OCI-M2 (cell line): ENCODE data around the gene DVL1.

Source experiments
- DNase-seq: peaks from one replicate; lab custom pipeline; 2025; ENCODE audit not compliant: unreplicated experiment; lab: John Stamatoyannopoulos, UW

DVL1 gene

DNA sequence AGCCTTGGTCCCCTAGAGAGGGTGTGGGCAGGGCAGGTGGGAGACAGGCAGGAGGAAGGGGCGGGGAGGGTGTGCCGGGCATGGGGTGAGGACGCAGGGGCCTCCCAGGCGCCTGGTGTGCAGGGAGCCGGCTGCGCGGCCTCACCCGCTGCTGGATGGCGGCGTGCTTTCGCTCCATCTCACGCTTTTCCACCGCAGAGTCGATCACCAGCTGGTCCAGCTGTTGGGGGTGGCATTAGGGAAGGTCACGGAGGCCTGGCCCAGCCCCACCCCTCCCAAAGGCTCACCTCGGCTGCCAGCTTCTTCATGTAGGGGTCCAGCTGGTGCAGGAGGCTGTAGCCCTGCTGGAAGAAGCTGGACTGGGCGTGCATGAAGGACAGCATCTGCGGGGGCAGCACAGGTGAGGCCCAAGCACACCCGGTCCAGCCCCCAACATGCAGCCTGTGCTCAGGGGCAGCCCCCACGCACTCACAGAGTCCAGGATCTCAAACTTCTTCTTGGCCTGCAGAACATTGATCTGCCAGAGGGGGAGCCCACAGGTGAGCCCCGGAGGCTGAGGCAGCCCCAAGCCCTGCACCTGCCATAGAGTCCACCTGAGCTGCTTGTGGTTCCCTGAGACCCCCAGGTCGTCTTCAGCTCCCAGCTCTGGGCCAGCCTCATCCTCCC is 49.4 kb downstream of the DVL1 start:
- DNase-seq, result no peak

GRCh38 chr1:1298861-1299685 is 50.1 kb downstream of the DVL1 start:
- DNase-seq, result no peak

DNA sequence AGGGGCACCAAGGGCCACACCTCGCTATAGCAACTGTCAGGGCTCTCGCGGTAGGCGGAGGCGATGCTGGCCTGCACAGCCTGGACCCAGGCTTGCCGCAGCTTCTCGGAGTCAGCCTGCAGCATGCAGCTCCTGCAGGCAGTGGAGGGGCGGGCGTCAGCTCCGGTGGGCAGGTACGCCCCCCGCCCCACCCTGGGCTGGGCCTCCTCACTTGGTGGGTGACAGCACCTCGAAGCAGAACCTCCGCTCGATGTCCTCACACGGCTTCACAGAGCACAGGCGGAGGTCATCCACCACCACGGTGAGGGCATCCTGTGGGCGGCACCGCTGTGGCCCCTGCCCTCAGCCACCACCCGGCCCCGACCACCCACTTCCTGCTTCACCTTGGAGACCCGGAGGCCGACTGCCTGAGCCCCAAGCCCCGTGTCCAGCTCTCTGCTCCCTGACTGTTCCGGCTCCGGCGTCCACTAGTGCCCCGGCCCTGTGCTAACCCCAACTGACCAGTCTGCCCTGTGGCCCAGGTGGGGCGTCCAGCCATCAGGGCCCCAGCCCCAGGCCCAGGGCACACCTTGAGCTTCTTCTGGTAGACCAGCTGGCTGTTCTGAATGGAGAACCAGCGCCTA is 51.3 kb downstream of the DVL1 start:
- no peak for DNase-seq

DNA sequence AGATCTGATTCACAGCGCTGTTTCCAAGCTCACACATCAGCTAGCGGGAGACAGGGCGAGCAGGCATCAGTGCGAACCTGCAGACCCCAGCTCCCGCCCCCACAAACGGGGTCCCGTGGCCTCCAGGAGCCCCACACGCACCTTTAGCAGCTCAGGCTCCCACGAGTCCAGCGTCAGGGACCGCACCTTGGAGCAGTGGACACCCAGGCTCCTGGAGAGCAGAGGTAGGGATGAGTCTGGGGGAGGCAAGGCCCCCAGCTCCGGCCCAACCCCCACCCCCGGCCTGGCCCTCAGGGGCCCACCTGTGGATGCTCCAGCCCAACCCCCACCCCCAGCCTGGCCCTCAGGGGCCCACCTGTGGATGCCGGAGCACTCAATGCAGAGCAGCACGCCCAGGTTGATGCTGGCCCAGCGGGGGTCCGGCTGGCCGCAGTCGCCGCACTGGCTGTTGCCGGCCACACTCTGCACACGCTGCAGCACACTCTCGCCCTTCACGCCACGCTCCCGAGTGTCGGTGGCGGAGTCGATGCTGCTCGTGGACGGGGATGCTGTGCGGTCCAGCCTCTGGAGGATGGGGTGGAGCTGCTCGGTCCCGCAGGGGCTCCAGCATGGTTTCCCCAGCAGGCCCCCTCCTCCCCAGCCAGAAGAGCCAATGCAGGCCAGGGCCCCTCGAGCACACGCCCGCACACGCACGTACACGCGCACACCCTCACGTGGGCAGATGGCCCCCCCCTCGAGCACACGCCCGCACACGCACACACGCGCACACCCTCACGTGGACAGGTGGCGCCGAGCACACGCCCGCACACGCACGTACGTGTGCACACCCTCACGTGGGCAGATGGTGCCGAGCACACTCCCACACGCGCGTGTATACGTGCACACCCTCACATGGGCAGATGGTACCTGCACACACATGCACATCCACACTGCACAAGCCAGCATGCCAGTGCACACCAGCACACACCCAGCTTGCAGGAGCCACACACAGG is 52.9 kb downstream of the DVL1 start:
- DNase-seq, result no peak

DNA sequence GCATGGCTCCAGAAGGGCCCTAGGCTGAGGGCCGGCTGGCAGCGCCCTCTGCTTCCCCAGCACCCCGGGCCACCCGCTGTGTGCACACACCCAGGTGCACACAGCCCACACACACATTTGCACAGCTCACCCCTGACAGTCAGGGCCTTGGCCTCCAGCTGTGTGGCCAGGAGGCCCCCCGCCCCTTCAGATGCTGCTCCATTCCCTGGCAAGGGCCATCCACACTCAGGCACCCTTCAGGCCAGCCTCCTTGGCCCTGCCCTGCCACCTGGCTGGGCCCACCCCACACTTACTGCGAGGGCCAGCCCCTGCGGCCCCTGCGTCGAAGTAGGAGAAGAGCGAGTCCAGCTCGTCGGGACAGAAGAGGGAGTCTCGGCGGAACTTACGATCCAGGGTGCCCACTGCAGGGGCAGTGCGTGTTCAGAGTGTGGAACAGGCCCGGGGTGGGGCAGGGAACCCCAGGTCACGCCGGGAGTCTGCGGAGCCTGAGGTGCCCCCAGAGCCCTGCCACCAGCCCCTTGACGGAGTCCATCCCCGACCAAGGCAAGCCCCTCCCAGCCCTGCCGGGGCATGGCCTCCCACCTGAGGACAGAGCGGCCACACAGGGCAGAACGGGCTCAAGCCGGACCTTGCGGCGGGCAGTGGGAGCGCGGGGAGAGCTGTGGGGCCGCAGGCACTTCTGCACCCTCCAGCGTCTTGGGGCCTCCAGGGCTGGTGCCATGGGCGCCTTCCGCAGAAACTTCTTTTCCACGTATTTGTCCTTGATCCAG is 53.9 kb downstream of the DVL1 start:
- DNase-seq, result no peak

- no peak for DNase-seq
Observed at GRCh38 chr1:1294250-1294890, 54.8 kb downstream of the DVL1 start.

DNA sequence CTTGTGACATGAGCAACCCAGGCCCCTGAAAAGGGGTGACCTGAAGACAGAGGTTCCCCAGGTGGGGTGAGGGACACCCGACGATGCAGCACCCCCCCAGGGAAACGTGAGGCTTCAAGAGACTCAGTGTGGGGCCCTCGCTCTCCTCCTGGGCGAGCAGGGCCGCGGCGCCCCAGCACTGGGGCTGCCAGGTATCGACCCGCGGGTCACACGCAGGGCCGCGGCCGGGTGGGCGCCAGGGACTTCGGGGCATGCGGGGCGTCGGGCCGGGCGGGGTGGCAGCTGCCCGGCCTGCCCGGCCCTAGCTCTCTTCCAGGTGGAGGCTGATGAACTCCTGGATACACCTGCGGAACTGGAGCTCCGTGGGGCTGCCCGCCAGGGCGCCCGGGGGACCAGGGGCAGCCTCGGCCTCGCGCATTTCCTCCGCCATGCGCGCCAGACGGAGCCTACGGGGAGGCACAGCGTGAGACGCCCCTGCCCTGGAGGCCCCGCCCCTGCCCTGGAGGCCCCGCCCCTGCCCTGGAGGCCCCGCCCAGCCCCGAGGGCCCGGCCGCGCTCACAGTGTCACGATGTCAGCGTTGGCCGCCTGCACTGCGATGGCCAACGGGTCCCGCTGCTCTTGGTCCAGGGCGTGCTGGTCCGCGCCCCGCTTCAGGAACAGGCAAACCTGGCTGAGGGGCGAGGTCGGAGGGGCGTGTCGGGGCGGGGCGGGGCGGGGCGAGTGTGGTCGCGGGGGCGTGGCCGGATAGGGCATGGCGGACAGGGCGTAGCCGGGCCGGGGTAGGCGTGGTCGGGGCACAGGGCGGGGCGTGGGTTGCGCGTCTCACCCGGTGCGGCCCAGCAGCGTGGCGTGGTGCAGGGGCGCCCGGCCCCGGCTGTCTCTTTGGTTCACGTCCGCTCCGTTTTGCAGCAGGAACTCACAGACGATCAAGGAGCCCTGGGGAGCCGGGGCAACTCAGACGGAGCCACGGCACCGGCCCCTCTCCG is 55.7 kb downstream of the DVL1 start:
- DNase-seq, result no peak

DNA sequence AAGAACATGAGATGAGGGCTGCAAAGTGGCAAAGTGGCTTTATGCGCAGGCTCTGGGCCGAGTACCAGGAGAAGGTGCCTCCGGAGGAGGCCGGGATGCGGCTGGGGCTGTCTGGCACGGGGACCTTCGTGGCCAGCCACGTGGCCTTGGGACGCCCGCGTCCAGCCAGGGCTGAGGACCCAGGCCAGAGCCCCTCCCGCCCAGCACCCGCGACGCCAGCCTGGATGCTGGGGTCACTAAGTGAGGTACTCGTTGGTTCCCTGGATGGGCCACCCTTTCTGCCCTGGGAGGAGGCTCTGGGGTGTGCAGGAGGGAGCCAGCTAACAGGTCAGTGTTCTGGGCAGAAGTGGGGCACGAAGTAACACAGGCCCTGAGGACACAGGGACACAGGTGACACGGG is 56.4 kb downstream of the DVL1 start:
- DNase-seq, result no peak

- DNase-seq, result no peak
Observed at GRCh38 chr1:1292442-1292779, 56.8 kb downstream of the DVL1 start.

DNA sequence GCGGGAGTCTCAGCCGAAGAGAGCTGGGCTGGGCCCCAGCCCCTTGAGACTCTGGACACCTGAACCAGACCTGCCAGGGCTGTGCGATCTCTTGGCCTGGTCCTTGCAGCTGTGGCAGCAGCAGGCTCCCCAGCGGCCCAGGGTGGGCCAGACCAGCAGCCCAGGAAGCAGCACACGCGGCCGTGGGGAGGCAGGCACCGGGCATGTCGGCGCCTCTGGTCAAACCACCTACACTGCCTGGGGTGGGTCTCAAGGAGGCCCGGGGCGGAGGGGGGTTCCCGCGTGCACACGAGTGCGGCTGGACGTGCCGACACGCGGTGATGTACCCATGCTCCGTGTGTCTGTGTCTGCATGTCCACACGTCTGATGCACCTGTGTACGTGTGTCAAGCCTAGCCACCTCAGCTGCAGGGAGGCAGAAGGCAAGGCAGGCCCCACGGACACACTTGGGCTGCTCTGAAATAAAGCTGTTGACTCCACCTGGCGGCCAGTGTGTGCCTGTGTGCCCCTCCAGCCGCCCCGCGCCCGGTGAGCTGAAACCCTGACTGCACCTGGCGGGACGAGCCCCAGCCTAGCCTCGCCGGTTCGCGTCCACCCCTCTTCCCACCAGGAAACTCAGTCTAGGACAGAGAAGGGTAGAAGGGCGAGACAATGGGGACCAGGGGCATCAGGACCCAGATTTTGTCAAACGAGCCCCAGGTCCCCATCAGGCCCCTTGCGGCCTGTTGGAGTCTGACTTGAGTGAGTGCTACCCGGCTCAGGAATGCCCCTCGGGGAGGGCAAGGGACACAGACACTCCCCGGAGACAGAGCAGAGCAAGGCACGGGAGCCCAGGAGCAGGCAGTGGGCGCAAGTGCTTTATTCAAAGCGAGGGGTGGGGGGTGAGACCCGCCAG is 57.4 kb downstream of the DVL1 start:
- no peak for DNase-seq

- DNase-seq, result no peak
Observed at GRCh38 chr1:1291023-1291528, 58.1 kb downstream of the DVL1 start.

DNA sequence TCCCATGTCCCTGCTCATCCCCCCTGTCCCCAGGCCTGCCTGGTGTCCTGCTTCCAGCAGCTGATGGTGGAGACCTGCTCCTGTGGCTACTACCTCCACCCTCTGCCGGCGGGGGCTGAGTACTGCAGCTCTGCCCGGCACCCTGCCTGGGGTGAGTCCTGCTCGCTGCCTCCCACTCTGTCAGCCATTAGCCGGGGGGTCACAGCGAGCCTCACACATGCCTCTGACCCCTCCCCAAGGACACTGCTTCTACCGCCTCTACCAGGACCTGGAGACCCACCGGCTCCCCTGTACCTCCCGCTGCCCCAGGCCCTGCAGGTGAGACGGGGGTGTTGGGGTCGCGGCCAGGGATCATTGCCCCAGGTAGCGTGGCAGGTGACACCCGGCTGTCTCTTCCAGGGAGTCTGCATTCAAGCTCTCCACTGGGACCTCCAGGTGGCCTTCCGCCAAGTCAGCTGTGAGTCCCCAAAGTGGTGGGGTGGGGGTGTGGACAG is 58.9 kb downstream of the DVL1 start:
- DNase-seq, result no peak

DNA sequence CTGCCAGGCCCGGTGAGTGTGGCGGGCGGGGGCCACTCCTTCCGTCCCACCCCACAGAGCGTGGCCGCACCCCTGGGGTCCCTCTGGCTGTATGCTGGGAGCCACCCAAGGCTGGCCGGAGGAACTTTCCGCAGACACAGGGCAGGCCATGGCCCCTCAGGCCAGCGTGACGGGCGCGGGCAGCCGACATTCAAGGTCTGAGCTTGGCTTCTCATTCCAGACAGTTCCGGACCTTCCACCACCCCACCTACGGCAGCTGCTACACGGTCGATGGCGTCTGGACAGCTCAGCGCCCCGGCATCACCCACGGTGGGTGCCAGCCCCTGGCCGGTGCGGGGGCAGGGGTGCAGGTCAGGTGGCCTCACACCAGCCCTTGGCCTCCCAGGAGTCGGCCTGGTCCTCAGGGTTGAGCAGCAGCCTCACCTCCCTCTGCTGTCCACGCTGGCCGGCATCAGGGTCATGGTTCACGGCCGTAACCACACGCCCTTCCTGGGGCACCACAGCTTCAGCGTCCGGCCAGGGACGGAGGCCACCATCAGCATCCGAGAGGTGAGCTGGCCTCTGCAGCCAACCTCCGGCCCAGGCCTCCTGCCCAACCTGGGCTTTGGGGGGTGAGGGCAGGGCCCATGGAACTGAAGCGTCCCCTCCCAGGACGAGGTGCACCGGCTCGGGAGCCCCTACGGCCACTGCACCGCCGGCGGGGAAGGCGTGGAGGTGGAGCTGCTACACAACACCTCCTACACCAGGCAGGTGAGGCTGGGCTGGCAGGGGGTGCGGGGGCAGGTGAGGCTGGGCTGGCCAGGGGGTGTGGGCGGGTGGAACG is 61.7 kb downstream of the DVL1 start:
- DNase-seq, result no peak

- no peak for DNase-seq
Observed at GRCh38 chr1:1286313-1287261, 62.6 kb downstream of the DVL1 start.

GRCh38 chr1:1285611-1286311 is 63.5 kb downstream of the DVL1 start:
- no peak for DNase-seq
